Neural crest cell (in vitro differentiated cells): ENCODE measurements around the gene F11. TPM values are rescaled to one million over a fixed set of nuclear protein-coding genes. Genes with fewer than 3 reads are reported as not detected.

Experiments used
- DNase-seq: peaks from one replicate; pipeline ENCODE4 v3.0.0; 2021; ENCODE audit warnings: low read depth, mixed read lengths, low spot score
- H3K27ac Mint-ChIP-seq: one replicate; pipeline ENCODE4 v1.8.0; 2021; ENCODE audit warnings: mild to moderate bottlenecking, mixed read lengths; ENCODE audit not compliant: unreplicated experiment
- H3K27me3 Mint-ChIP-seq: 2 replicates; pipeline ENCODE4 v1.8.0; 2021; ENCODE audit warnings: low read depth, mild to moderate bottlenecking, mixed read lengths
- H3K36me3 Mint-ChIP-seq: 2 replicates; pipeline ENCODE4 v1.8.0; 2021; ENCODE audit warnings: low read depth, mild to moderate bottlenecking, mixed read lengths
- H3K4me1 Mint-ChIP-seq: 2 replicates; pipeline ENCODE4 v1.8.0; 2021; ENCODE audit warnings: mixed read lengths
- H3K4me3 Mint-ChIP-seq: one replicate; pipeline ENCODE4 v1.8.0; 2021; ENCODE audit warnings: mild to moderate bottlenecking, mixed read lengths
- H3K9me3 Mint-ChIP-seq: 2 replicates; pipeline ENCODE4 v1.8.0; 2021; ENCODE audit warnings: mixed read lengths
- total RNA-seq: library from RNA; stranded (reverse); gene quantifications from 2 replicates; pipeline ENCODE4 v1.2.1, GENCODE V29; 2021
- TF ChIP-seq, protein P1 (sequence below): fragments of 200-600 bp; sonication (generic); conservative IDR thresholded peaks from 2 replicates; pipeline ENCODE4 v1.5.0; 2021; ENCODE audit warnings: antibody characterized with exemption, mild to moderate bottlenecking

Gene F11
- total RNA-seq, 1 donor from 2014 or later, result not detected

DNA sequence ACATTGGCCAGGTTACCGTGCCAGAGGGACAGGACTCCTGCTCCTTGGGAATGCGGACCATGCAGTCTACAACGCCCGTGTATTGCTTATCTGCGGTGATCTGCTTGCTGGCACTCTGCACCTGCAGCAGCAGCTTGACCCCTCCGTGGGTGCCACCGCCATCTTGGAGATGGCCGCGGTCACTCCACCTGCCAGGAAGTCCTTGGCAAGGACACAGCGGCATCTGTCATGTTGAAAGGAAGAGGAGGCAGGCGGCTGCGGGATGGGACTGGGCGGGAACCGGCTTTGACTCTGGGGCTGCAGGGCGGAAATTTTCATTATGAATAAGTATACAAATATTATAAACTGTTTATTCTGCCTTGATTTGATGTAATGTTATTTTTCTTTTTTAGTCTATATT lies 63.4 kb downstream of the F11 start:
- DNase-seq, result no peak
- Mint-ChIP-seq H3K36me3 (peaks cover 14% of the 10 kb centered on the region), H3K4me1 (no peaks in the 10 kb centered on the region), H3K9me3 (peaks cover 11% of the 10 kb centered on the region), H3K4me3 (no peak overlapping the region), H3K27ac (no peak overlapping the region), H3K27me3 (no peaks in the 10 kb centered on the region)
- TF ChIP-seq, protein P1, sequence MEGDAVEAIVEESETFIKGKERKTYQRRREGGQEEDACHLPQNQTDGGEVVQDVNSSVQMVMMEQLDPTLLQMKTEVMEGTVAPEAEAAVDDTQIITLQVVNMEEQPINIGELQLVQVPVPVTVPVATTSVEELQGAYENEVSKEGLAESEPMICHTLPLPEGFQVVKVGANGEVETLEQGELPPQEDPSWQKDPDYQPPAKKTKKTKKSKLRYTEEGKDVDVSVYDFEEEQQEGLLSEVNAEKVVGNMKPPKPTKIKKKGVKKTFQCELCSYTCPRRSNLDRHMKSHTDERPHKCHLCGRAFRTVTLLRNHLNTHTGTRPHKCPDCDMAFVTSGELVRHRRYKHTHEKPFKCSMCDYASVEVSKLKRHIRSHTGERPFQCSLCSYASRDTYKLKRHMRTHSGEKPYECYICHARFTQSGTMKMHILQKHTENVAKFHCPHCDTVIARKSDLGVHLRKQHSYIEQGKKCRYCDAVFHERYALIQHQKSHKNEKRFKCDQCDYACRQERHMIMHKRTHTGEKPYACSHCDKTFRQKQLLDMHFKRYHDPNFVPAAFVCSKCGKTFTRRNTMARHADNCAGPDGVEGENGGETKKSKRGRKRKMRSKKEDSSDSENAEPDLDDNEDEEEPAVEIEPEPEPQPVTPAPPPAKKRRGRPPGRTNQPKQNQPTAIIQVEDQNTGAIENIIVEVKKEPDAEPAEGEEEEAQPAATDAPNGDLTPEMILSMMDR, result no peak

DNA sequence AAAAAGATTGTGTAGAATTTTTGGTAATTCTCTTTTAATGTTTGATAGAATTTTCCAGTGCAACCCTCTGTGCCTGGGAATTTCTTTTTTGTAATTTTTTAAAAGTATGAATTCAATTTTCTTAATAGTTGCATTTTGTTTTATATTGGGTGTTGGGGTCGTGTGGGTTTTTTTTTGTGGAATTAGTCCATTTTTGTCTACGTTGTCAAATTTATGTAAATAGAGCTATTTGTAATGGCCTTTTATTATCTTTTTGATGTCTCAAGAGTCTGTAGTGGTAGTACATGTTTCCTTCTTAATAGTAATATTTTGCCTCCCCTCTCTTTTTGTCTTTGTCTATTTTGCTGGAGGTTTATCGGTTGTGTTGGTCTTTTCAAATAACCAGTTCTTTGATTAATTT lies 64.4 kb downstream of the F11 start:
- TF ChIP-seq, protein P1, result no peak
- Mint-ChIP-seq H3K27me3 (no peaks in the 10 kb centered on the region), H3K36me3 (peaks cover 14% of the 10 kb centered on the region), H3K9me3 (peaks cover 15% of the 10 kb centered on the region), H3K4me1 (no peaks in the 10 kb centered on the region), H3K27ac (no peak overlapping the region), H3K4me3 (no peak overlapping the region)
- DNase-seq, result no peak

- H3K4me3 Mint-ChIP-seq, result no peak overlapping the region
- TF ChIP-seq, protein P1, result no peak
- H3K27ac Mint-ChIP-seq, result no peak overlapping the region
- DNase-seq, result no peak
- no peaks in the 10 kb centered on the region for H3K4me1 Mint-ChIP-seq
- H3K27me3 Mint-ChIP-seq, result no peaks in the 10 kb centered on the region
- H3K36me3 Mint-ChIP-seq, result peaks cover 14% of the 10 kb centered on the region
- H3K9me3 Mint-ChIP-seq, result peaks cover 17% of the 10 kb centered on the region
Observed at GRCh38 chr4:186335793-186336192, 69.8 kb downstream of the F11 start.

Other genes with a start within 250 kb of the F11 start
- gene TLR3, start 197.0 kb upstream of the F11 start, total RNA-seq, result 0.11 and 0.19 TPM in 2 replicates
- gene FAM149A, start 161.5 kb upstream of the F11 start, total RNA-seq, result 4.5 and 5.6 TPM in 2 replicates
- 6.4 and 7.1 TPM in 2 replicates for gene CYP4V2, start 74.6 kb upstream of the F11 start, total RNA-seq
- 0.36 and 0.49 TPM in 2 replicates for gene KLKB1, start 38.7 kb upstream of the F11 start, total RNA-seq